Measurements from ENCODE around the gene PAEP. TPM values are rescaled to one million over a fixed set of nuclear protein-coding genes. Genes with fewer than 3 reads are reported as not detected.

The PAEP gene
- total RNA-seq, 1 experiment from 2014 or later, result not detected

DNA sequence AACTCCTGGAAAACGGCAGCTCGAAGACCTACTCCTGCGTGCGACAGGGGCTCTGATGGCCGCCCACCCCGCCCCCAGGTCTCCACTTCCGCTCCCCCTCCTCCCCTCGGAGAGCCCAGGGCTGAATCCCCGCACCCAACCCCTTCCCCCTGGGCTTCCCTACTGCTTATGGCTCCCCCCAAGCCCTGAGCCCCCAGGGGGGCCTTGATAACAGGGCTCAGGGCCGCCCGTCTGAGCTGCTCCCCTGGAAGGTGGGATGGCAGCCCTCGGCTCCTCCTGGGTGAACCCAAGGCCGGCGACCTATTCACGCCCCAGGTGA is 47.4 kb downstream of the PAEP start:
- in situ Hi-C loops (cut with HindIII; ENCODE audit: low sequenced_read_pairs), result no loop called here
- DNase-seq (ENCODE audit: low spot score), result no peak

DNA sequence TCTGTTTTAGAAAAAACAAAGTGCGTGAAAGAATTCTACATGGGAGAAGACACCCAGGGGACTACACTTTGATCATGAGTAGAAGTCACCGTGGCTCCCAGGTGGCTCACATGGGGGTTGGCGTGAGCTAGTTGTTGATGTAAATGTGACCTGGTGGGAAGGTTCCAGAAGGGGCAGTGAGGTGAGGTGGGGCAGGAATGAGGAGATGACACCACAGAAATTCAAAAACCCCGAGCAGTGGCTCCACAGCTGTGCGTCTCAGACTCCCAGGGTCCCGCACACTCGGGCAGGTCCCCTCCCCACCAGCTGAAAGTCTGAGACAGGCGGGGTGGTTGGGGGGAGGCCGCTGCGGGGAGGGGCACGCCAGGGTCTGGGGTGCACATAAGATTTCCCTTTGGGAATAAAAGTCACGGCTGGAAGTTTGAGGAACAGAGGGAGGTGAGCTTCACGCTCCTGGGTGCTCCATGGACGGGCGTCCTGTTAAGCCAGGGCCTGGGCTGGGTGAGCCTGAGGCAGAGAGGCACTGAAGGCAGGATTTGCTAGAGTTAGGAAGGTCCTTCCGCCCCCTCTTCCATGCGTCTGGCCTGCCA is 47.9 kb downstream of the PAEP start:
- no peak for DNase-seq (ENCODE audit: low spot score)
- in situ Hi-C loops (cut with HindIII; ENCODE audit: low sequenced_read_pairs), result no loop called here

GRCh38 chr9:135610290-135611141 is 49.0 kb downstream of the PAEP start:
- no peak for DNase-seq (ENCODE audit: low spot score)
- in situ Hi-C loops (cut with HindIII; ENCODE audit: low sequenced_read_pairs), result no loop called here

GRCh38 chr9:135611142-135611874 is 49.8 kb downstream of the PAEP start:
- in situ Hi-C loops (cut with HindIII; ENCODE audit: low sequenced_read_pairs), result no loop called here
- DNase-seq (ENCODE audit: low spot score), result no peak

DNA sequence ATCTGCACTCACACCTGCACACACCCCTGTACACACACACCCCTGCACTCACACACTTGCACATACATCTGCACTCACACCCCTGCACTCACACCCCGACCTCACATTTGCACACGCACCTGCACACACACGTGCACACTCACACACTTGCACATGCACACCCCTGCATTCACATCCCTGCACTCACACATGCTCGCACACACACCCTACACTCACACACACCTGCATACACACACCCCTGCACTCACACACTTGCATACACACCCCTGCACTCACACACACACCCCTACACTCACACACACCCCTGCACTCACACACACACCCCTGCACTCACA is 50.3 kb downstream of the PAEP start:
- in situ Hi-C loops (cut with HindIII; ENCODE audit: low sequenced_read_pairs), result no loop called here
- DNase-seq (ENCODE audit: low spot score), result no peak

DNA sequence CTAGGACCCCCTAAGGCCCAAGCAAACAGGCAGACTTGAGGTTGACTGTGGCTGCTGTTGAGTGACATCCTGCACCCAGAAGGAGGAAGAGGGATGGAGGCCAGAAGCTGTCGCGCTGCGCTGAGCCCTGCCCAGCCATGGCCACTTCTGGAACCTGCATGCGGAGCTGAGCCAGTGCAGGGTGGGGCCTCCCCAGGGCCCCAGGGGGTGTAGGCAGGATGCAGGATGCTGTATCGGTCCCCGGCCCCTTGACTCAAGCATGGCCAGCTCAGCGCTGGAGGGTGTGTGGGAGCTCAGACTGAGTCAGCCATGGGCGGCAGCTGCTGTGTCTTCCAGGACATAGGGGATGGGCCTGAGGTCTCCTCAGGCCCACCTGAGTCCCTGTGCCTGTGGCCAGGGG is 50.9 kb downstream of the PAEP start:
- no peak for DNase-seq (ENCODE audit: low spot score)
- in situ Hi-C loops (cut with HindIII; ENCODE audit: low sequenced_read_pairs), result no loop called here

- no peak for DNase-seq (ENCODE audit: low spot score)
- in situ Hi-C loops (cut with HindIII; ENCODE audit: low sequenced_read_pairs), result no loop called here
Observed at GRCh38 chr9:135612981-135613910, 51.7 kb downstream of the PAEP start.

DNA sequence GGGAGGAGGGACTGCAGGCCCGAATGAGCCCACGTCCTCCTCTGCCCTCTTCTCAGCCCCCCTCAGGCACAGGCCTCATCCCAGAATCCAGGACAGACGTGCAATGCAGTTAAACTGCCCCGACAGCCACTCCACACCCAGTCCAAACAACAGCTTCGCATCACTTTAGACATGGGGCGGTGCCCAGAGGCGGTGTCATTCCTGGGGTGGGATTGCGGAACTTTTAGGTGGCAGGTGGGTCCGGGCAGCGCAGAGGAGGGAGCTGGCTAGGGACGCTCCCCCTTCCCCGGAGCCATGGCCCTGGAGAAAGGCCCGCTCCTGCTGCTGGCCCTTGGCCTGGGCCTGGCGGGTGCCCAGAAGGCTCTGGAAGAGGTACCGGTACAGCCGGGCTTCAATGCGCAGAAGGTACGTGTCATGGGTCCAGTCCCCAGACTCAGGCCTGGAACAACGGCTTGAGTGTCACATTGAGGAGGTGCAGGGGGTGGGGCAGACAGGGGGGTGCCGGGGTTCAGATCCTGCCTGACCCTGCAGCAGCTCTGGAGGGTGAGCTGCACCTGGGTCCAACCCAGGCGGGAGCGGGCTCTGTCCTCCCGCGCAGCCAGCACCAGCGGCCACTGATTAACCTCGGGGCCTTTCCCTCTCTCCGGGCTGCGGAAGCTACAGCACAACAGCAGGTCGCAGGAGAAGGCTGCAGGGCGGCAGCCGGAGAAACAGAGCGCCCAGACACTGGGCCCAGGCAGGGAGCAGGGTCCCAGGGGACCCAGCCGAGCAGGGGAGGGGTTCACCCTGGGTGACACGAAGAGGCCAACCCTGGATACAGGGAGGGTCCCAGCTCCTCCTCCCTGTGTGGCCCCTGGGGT is 52.6 kb downstream of the PAEP start:
- DNase-seq (ENCODE audit: low spot score), result no peak

GRCh38 chr9:135614821-135615665 is 53.5 kb downstream of the PAEP start:
- no peak for DNase-seq (ENCODE audit: low spot score)
- in situ Hi-C loops (cut with HindIII; ENCODE audit: low sequenced_read_pairs), result no loop called here

More for the DNA sequence above, 52.6 kb downstream of the PAEP start:
- in situ Hi-C loops (cut with HindIII; ENCODE audit: low sequenced_read_pairs), result no loop called here

DNA sequence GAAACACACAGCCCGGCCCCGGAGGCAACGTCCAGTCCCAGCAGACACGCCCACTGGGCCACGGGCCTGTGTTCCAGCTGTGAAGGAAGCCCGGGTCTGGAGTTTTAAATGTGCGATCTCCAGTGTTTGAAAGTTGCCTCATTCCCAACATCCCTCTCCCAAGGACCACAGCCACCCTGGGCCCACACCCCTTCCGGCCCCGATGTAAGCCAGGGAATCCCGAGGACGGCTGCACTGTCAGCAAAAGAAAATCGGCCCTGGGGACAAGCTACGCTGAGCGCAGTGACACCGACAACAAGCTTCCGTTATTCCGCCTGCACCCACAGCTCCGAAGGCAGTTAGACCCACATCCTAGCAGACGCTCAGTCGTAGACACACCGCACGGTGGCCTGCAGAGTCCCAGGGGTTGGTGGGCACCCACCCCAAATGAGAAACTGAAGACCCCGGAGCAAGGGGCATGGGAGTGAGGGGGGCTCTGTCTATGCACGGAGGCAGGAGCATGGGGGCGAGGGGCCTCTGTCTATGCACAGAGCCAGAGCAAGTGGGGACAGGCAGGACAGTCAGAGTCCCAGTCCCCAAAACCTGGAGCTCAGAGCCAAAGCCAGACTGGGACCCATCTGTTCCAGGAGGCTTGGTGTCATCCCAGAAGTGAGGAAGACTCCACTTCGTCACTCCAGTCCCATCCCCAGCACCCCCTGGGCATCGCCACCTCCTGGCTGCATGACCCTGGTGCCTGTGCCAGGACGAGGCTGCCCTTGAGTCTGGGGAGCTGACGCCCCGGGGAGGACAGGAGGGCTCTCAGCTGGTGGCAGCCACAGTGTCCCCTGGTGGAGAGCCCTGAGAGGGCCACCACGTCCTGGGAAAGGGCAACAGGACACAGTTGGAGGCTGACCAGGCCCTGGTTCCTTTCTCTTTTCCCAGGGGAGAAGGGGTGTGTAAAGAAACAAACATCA is 54.4 kb downstream of the PAEP start:
- DNase-seq (ENCODE audit: low spot score), result no peak
- in situ Hi-C loops (cut with HindIII; ENCODE audit: low sequenced_read_pairs), result no loop called here

Other genes starting within 250 kb of the PAEP start
- 13.7 and 17.9 TPM in 2 replicates for gene PPP1R26, start 82.0 kb upstream of the PAEP start, total RNA-seq (2014; rRNA removed; shearing (Covaris generic))
- gene MRPS2, start 61.1 kb upstream of the PAEP start, total RNA-seq (2014; rRNA removed; shearing (Covaris generic)), result 32.7 and 53.5 TPM in 2 replicates
- not detected in 2 replicates for gene LCN1, start 40.3 kb upstream of the PAEP start, total RNA-seq (2014; rRNA removed; shearing (Covaris generic))
- not detected in 2 replicates for gene OBP2A, start 15.6 kb upstream of the PAEP start, total RNA-seq (2014; rRNA removed; shearing (Covaris generic))
- gene GLT6D1, start 77.8 kb downstream of the PAEP start, total RNA-seq (2014; rRNA removed; shearing (Covaris generic)), result not detected in 2 replicates
- gene LCN9, start 101.6 kb downstream of the PAEP start, total RNA-seq (2014; rRNA removed; shearing (Covaris generic)), result not detected in 2 replicates
- gene SOHLH1, start 137.7 kb downstream of the PAEP start, total RNA-seq (2014; rRNA removed; shearing (Covaris generic)), result not detected in 2 replicates
- gene KCNT1, start 140.4 kb downstream of the PAEP start, total RNA-seq (2014; rRNA removed; shearing (Covaris generic)), result not detected in 2 replicates

Measured in G401 (cell line).